ENCODE data around the gene NUDT22. TPM values are rescaled to one million over a fixed set of nuclear protein-coding genes. Genes with fewer than 3 reads are reported as not detected.
A peak's percentile ranks its signal among the peaks of the same experiment; 100 is the strongest.

Gene NUDT22, protein sequence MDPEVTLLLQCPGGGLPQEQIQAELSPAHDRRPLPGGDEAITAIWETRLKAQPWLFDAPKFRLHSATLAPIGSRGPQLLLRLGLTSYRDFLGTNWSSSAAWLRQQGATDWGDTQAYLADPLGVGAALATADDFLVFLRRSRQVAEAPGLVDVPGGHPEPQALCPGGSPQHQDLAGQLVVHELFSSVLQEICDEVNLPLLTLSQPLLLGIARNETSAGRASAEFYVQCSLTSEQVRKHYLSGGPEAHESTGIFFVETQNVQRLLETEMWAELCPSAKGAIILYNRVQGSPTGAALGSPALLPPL
- 10 to 100 TPM; 66.0 to 69.2 TPM for total RNA-seq

DNA sequence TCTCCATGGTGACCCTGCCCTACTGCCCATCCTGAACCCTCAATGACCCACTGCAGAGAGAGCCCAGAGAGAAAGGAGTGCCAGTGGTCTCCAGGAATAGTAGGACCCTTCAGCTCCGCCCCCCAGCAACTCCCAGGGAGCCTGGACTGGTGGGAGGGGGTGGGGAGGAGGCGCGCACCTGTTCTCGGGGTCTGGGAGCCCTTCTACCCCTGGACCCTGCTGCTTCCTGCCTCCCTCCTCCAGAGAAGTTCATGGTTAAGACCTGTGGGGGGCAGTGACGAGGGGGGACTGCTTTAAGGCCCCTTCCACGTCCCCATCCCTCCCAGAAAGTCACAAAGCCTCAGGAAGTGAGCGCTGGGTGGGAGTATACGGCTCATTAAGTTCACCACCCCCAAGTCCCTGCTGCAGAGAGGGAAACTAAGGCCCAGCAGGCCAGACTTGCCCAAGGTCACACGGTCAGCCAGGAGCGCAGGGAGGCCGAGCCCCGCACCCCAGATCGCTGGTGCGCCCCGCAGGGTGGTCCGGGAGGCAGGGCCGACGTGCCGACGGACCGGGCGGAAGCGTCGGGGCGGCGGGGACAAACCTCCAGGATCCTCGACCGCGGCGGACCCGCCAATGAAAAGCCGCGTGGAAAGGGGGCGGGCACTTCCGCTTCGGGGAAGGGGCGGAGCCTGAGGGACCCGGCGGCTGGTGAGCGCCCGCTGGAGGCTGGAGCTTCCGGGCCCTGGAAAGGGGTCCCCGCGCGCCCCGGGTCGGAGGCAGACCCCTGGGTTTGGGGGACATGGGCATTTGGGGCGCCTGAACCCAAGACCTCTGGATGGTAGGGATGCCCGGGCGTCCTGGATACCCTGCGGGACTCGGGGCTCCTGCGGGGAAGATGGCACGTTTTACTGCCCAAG is at the start of gene NUDT22, which contains the start of gene TRPT1:
Gene NUDT22 (plus strand): TSS at position 667 of the 899 bp plus-strand sequence. CDS start 379 bp downstream, outside the sequence.
Gene TRPT1 (minus strand): TSS at position 579 of the 899 bp plus-strand sequence. CDS start 326 bp downstream, at position 253.
- peak within 1 kb of the TSS; percentile 89 for H3K4me3 Mint-ChIP-seq
- peak within 1 kb of the TSS; percentile 87 for H3K27ac Mint-ChIP-seq
- DNase-seq, result peak; percentile 94
- CTCF ChIA-PET, result interaction anchor here (1.0 to 5.3 kb wide), 11 partner anchors 9 to 79 kb away, joined by 3 to 45 read pairs (median 7); partner anchors contain the start of genes CATSPERZ, FERMT3 and PLCB3
- ATAC-seq, result peak; percentile 71
- H3K27me3 Mint-ChIP-seq, result no peaks in the 10 kb centered on the region
- peaks cover 30% of the 10 kb centered on the region for H3K4me1 Mint-ChIP-seq (ENCODE audit: low read depth)
- H3K9me3 Mint-ChIP-seq, result no peaks in the 10 kb centered on the region
- POLR2A ChIA-PET, result interaction anchor here (0.7 to 6.0 kb wide), 11 partner anchors 9 to 78 kb away, joined by 3 to 151 read pairs (median 5); partner anchors contain the start of genes BAD, FERMT3, FKBP2 and STIP1
- H3K36me3 Mint-ChIP-seq (ENCODE audit: low read depth), result peaks cover 12% of the 10 kb centered on the region
- TF ChIP-seq, protein P1, sequence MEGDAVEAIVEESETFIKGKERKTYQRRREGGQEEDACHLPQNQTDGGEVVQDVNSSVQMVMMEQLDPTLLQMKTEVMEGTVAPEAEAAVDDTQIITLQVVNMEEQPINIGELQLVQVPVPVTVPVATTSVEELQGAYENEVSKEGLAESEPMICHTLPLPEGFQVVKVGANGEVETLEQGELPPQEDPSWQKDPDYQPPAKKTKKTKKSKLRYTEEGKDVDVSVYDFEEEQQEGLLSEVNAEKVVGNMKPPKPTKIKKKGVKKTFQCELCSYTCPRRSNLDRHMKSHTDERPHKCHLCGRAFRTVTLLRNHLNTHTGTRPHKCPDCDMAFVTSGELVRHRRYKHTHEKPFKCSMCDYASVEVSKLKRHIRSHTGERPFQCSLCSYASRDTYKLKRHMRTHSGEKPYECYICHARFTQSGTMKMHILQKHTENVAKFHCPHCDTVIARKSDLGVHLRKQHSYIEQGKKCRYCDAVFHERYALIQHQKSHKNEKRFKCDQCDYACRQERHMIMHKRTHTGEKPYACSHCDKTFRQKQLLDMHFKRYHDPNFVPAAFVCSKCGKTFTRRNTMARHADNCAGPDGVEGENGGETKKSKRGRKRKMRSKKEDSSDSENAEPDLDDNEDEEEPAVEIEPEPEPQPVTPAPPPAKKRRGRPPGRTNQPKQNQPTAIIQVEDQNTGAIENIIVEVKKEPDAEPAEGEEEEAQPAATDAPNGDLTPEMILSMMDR (IDR thresholded peaks at IDR 0.05), result peak; percentile 42
- intact Hi-C loops (cut with micrococcal nuclease), result no loop called here

DNA sequence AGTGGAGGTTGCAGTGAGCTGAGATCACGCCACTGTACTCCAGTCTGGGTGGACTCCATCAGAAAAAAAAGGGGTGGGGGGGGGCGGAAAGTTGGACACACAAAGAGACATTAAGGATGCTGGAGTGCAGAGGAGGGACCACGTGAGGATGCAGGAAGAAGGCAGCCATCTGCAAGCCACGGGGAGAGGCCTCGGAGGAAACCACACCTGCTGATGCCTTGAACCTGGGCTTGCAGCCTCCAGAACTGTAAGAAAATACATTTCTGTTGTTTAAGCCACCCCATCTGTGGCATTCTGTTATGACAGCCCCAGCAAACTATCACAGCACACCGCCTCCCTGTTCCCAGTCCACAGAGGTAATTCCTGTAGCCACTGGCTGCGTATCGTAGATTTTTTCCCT is 49.3 kb upstream of the NUDT22 start:
- H3K4me3 Mint-ChIP-seq, result no peak overlapping the region
- TF ChIP-seq, protein P1 (IDR thresholded peaks at IDR 0.05), result no peak
- H3K27me3 Mint-ChIP-seq, result no peaks in the 10 kb centered on the region
- H3K36me3 Mint-ChIP-seq (ENCODE audit: low read depth), result peaks cover 8% of the 10 kb centered on the region
- ATAC-seq (no peak), DNase-seq (no peak)
- CTCF ChIA-PET, result no interaction called here
- intact Hi-C loops (cut with micrococcal nuclease), result no loop called here
- peaks cover 6% of the 10 kb centered on the region for H3K9me3 Mint-ChIP-seq
- POLR2A ChIA-PET, result interaction anchor here (1.3 to 1.7 kb wide), 2 partner anchors 10 to 30 kb away, joined by 3 to 5 read pairs; partner anchors contain the start of gene MACROD1
- no peak overlapping the region for H3K27ac Mint-ChIP-seq
- H3K4me1 Mint-ChIP-seq (ENCODE audit: low read depth), result peaks cover 16% of the 10 kb centered on the region

DNA sequence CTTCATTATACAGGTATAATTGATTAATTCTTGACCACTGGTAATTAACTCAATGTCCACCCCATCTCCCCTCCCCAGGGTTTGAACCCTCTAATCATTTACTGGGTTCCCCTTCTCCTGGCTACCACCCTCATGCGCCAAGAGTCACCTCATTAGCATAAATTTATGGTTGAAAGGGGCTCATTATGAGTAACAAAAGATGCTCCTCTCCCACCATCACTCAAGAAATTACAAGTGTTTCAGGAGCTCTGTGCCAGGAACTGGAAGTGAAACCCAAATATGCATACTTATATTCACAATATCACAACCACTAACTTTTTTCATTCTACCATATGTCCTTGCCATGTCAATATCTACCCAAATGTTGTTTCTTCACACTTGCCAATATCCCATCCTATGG is 47.9 kb upstream of the NUDT22 start:
- no peak overlapping the region for H3K27ac Mint-ChIP-seq
- ChIA-PET POLR2A (interaction anchor here (0.7 to 1.3 kb wide), 2 partner anchors 8 to 29 kb away, joined by 3 read pairs; no protein-coding TSS in a partner anchor), CTCF (interaction anchor here (1.7 kb wide), 1 partner anchor 30 kb away, joined by 5 read pairs; no protein-coding TSS in a partner anchor)
- intact Hi-C loops (cut with micrococcal nuclease), result no loop called here
- ATAC-seq, result peak; percentile 37
- peaks cover 6% of the 10 kb centered on the region for H3K9me3 Mint-ChIP-seq
- DNase-seq, result no peak
- peaks cover 23% of the 10 kb centered on the region for H3K4me1 Mint-ChIP-seq (ENCODE audit: low read depth)
- H3K36me3 Mint-ChIP-seq (ENCODE audit: low read depth), result peaks cover 8% of the 10 kb centered on the region
- TF ChIP-seq, protein P1 (IDR thresholded peaks at IDR 0.05), result no peak
- no peaks in the 10 kb centered on the region for H3K27me3 Mint-ChIP-seq
- H3K4me3 Mint-ChIP-seq, result no peak overlapping the region

DNA sequence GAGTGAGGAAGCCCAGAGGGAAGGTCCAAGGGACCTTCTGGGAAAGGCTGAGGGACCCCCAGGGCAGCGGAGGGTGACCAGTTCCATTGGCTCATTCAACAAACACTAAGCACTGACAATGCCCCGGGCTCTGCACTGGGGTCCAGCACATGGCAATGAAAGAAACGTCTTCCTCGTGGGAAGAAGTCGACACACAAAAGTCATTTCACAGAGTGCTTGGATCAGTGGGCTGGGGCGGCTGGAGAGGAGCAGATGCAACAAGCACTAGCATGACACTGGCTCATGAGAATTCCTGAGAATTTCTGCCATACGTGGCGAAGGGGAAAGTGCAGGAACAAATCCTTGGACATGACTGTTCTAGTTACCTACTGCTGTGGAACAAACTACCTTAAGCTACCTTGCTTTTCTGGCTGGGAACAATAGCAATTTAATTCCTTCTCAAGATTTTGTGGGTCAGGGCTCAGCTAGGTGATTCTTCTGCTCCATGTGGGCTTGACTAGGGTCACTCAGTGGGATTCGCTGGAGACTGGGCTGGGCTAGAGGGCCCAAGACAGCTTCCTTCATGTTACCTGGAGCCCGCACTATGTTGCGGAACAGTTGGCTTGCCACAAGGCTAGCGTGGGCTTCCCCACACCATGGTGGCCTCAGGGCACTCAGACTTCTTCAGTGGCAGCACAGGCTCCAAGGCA is 47.0 kb upstream of the NUDT22 start:
- CTCF ChIA-PET, result interaction anchor here (1.7 kb wide), 1 partner anchor 31 kb away, joined by 5 read pairs; no protein-coding TSS in a partner anchor
- POLR2A ChIA-PET, result interaction anchor here (0.7 kb wide), 1 partner anchor 9 kb away, joined by 3 read pairs; no protein-coding TSS in a partner anchor
- peaks cover 32% of the 10 kb centered on the region for H3K4me1 Mint-ChIP-seq (ENCODE audit: low read depth)
- H3K9me3 Mint-ChIP-seq, result peaks cover 2% of the 10 kb centered on the region
- no peaks in the 10 kb centered on the region for H3K27me3 Mint-ChIP-seq
- intact Hi-C loops (cut with micrococcal nuclease), result no loop called here
- TF ChIP-seq, protein P1 (IDR thresholded peaks at IDR 0.05), result no peak
- H3K36me3 Mint-ChIP-seq (ENCODE audit: low read depth), result peaks cover 2% of the 10 kb centered on the region
- no peak overlapping the region for H3K4me3 Mint-ChIP-seq
- no peak for ATAC-seq
- H3K27ac Mint-ChIP-seq, result no peak overlapping the region
- no peak for DNase-seq
